ENCODE data around the gene MCM9.
"Not testable (repeated sequence)": the region's sequence is repeated elsewhere in the genome, so short reads cannot be mapped to it uniquely, and the experiment has no call there.

MCM9 gene

GRCh38 chr6:118768441-118768840, 166.5 kb downstream of the MCM9 start:
- Histone ChIP-seq H3K4me2 (ENCODE audit: low read length) (no peak overlapping the region), H3K27ac (ENCODE audit: low read length) (no peak overlapping the region), H3K4me3 (ENCODE audit: low read length) (no peak overlapping the region), H3K36me3 (replicated peaks; ENCODE audit: low read depth, low read length) (no peaks in the 10 kb centered on the region), H4K20me1 (ENCODE audit: insufficient read depth, low read length) (no peaks in the 10 kb centered on the region), H2AFZ (ENCODE audit: low read depth, low read length) (no peak overlapping the region), H3K9ac (ENCODE audit: low read length) (no peak overlapping the region), H3K4me1 (ENCODE audit: low read length) (no peaks in the 10 kb centered on the region), H3K79me2 (ENCODE audit: low read length) (no peaks in the 10 kb centered on the region), H3K27me3 (ENCODE audit: low read depth, low read length) (no peaks in the 10 kb centered on the region), H3K9me3 (ENCODE audit: insufficient read depth, low read length) (no peaks in the 10 kb centered on the region)
- TF ChIP-seq EZH2phosphoT487 (IDR thresholded peaks at IDR 0.05; ENCODE audit: low read depth) (no peak), CTCF (IDR thresholded peaks at IDR 0.05; ENCODE audit: low read depth, low read length) (no peak)

- not testable (repeated sequence) for H2AFZ ChIP-seq (ENCODE audit: low read depth, low read length); H3K4me1 ChIP-seq (ENCODE audit: low read length); H3K79me2 ChIP-seq (ENCODE audit: low read length); H3K27me3 ChIP-seq (ENCODE audit: low read depth, low read length); H3K27ac ChIP-seq (ENCODE audit: low read length); H3K4me2 ChIP-seq (ENCODE audit: low read length); H3K36me3 ChIP-seq (replicated peaks; ENCODE audit: low read depth, low read length); H3K4me3 ChIP-seq (ENCODE audit: low read length); H4K20me1 ChIP-seq (ENCODE audit: insufficient read depth, low read length); H3K9ac ChIP-seq (ENCODE audit: low read length); H3K9me3 ChIP-seq (ENCODE audit: insufficient read depth, low read length)
These were observed 169.6 kb downstream of the MCM9 start for GRCh38 chr6:118765316-118765715.

- no peaks in the 10 kb centered on the region for H3K9me3 ChIP-seq (ENCODE audit: insufficient read depth, low read length)
- no peaks in the 10 kb centered on the region for H4K20me1 ChIP-seq (ENCODE audit: insufficient read depth, low read length)
- no peaks in the 10 kb centered on the region for H3K36me3 ChIP-seq (replicated peaks; ENCODE audit: low read depth, low read length)
- H3K27me3 ChIP-seq (ENCODE audit: low read depth, low read length), result peaks cover 7% of the 10 kb centered on the region; the same call in 1 of the 2 replicates
- no peak overlapping the region for H3K27ac ChIP-seq (ENCODE audit: low read length)
- no peaks in the 10 kb centered on the region for H3K79me2 ChIP-seq (ENCODE audit: low read length)
- H3K4me1 ChIP-seq (ENCODE audit: low read length), result no peaks in the 10 kb centered on the region
- TF ChIP-seq CTCF (IDR thresholded peaks at IDR 0.05; ENCODE audit: low read depth, low read length), result no peak
- TF ChIP-seq EZH2phosphoT487 (IDR thresholded peaks at IDR 0.05; ENCODE audit: low read depth), result no peak
- H3K4me2 ChIP-seq (ENCODE audit: low read length), result no peak overlapping the region
- no peak overlapping the region for H2AFZ ChIP-seq (ENCODE audit: low read depth, low read length)
- no peak overlapping the region for H3K9ac ChIP-seq (ENCODE audit: low read length)
- no peak overlapping the region for H3K4me3 ChIP-seq (ENCODE audit: low read length)
These were observed 170.2 kb downstream of the MCM9 start for GRCh38 chr6:118764766-118765165.
